A549 (cell line): ENCODE measurements around the gene TMEM30A.

ENCODE experiments used
- BCL3 ChIP-seq: fragments of >200 bp; sonication (Bioruptor Twin); formaldehyde crosslinking; IDR thresholded peaks from 3 replicates; pipeline ENCODE4 v1.6.1; 2016
- BHLHE40 ChIP-seq: IDR thresholded peaks from 2 replicates; pipeline ENCODE4 v1.6.1; 2012; ENCODE audit warnings: low read depth, low read length, inconsistent platforms
- CTCF ChIP-seq: fragments of >200 bp; sonication (Bioruptor Twin); formaldehyde crosslinking; IDR thresholded peaks from 3 replicates; pipeline ENCODE4 v1.5.1; 2016
- EP300 ChIP-seq, 2 experiments: fragments of >200 bp; sonication (Bioruptor Twin); formaldehyde crosslinking; IDR thresholded peaks; 2 replicates in 1 of 2; 3 replicates in 1 of 2; pipeline ENCODE4 v1.6.1; 2016 to 2017
- KDM1A ChIP-seq: fragments of 200-600 bp; sonication (generic); IDR thresholded peaks from 2 replicates; pipeline ENCODE4 v1.6.1; 2016; ENCODE audit warnings: low read depth, mild to moderate bottlenecking
- MAFK ChIP-seq: fragments of 450-650 bp; IDR thresholded peaks from 2 replicates; pipeline ENCODE4 v1.6.1; 2014; ENCODE audit not compliant: partially characterized antibody
- PBX3 ChIP-seq: IDR thresholded peaks from 2 replicates; pipeline ENCODE4 v1.6.1; 2012
- POLR2A ChIP-seq: IDR thresholded peaks from 2 replicates; pipeline ENCODE4 v1.6.1; 2012; ENCODE audit warnings: mild to moderate bottlenecking, low read length
- SREBF2 ChIP-seq: fragments of 450-650 bp; IDR thresholded peaks from 2 replicates; pipeline ENCODE4 v1.6.1; 2014; ENCODE audit warnings: mild to moderate bottlenecking, moderate library complexity
- ZNF302 ChIP-seq: fragments of 250-450 bp; sonication (Bioruptor Pico); IDR thresholded peaks from 2 replicates; pipeline ENCODE4 v1.9.0; 2021; ENCODE audit warnings: inconsistent platforms, mild to moderate bottlenecking, moderate library complexity

- TF ChIP-seq CTCF (no peak), POLR2A (no peak), SREBF2 (no peak), EP300 (IDR thresholded peaks at IDR 0.05) (no peak), ZNF302 (CRISPR knock-in tag) (no peak), KDM1A (no peak), PBX3 (no peak), MAFK (no peak), BCL3 (no peak), BHLHE40 (no peak)
Measured at GRCh38 chr6:75281653-75282052, 2.9 kb downstream of the TMEM30A start.
